LHCN-M2 (cell line): ENCODE data around the gene CHRNA1. TPM values are rescaled to one million over a fixed set of nuclear protein-coding genes. Genes with fewer than 3 reads are reported as not detected.

ENCODE experiments used
- DNase-seq: peaks from one replicate; pipeline ENCODE4 v3.0.0-alpha.2; 2012; ENCODE audit warnings: low read depth
- total RNA-seq: library from RNA; depleted of rRNA; stranded (reverse); fragments of >200 nt; gene quantifications from 2 replicates; pipeline ENCODE4 v1.2.3, GENCODE V29; 2014

The CHRNA1 gene
- total RNA-seq, 1 experiment from 2014 or later = 762 TPM

- DNase-seq = no peak
These were observed 20.0 kb upstream of the CHRNA1 start for GRCh38 chr2:174784316-174784715.

- DNase-seq = no peak
These were observed 17.7 kb upstream of the CHRNA1 start for GRCh38 chr2:174781996-174782395.

DNA sequence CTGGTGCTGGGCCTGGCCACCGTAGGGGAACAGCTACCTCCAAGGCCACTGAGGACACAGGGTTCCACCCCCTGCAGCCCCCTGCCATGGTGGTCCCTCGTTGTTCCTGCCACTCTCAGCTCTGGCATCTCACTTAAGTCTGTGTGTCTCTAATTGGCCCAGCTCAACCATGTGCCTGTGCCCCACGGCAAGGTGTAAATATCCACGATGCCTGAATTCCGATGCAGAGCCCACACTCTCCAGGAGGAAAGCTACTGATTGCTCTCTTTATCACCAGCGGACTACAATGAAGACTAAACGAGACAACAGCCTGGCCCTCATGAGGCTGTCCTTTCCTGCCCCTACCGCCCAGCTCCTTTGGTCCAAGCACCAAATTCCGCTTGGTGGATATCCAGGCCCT, 17.0 kb upstream of the CHRNA1 start:
- DNase-seq = no peak

DNA sequence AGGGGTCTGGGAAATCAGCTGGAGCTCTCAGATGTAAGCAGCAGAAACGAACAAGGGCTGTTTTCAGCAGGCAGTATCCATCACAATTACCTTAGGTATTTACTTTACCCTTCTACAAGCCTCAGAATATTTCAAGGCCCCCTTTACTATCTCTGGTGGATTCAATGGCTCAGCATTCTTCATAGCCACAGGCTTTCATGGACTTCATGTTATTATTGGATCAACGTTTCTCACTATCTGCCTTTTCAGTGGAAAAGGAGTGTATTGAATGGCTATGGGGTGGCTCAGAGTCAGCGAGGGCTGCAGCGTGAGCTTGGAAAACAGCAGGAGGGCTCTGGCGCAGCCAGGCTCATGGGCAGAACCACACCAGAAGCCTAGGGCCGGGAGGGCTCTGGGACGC, 16.6 kb upstream of the CHRNA1 start:
- DNase-seq = no peak

- DNase-seq = no peak
These were observed 16.0 kb upstream of the CHRNA1 start for GRCh38 chr2:174780191-174780840.

- peak; percentile 41 for DNase-seq
These were observed 15.2 kb upstream of the CHRNA1 start for GRCh38 chr2:174779361-174779928.

DNA sequence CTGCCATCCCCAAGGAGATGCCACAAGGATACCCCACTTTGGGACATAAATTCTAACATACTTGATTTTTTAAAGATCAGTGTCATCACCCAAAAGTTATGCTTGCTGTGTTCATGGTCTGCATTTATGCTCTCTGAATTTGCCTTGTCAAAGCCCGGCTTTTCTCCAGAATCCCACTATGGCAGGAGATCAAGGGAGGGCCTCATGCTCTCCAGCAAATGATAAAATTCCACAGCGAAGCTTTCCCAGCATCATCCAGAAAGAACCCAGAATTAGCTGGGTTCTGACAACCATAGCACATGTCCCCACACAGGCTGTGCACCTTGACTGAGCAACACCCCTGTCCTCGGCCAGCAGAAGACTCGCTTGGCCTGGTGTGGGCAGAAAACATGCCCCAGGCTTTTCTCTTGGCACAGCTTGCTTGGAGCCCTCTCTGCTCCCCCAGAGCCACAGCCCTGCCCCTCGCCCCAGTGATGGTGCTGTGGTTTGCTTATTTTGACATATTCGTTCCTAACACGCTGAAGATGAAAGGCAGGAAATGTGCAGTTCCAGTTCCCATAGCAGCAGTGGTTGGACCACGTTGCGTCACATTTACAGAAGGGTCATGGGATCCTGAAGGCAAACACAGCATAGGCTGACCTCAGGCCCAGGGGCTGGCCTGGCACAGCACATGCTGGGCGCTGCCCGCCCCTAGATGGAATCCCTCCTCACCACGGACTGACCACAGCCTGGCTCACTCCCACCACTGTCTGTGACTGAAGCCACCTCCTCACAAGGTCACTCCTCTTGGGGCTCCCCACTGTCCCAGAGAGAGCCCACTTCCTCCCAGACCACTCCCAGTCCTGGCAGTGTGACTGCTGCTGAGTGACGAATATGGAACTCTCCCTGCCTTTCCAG, 14.1 kb upstream of the CHRNA1 start:
- peak; percentile 96 for DNase-seq

- no peak for DNase-seq
These were observed 13.2 kb upstream of the CHRNA1 start for GRCh38 chr2:174777347-174778084.

DNA sequence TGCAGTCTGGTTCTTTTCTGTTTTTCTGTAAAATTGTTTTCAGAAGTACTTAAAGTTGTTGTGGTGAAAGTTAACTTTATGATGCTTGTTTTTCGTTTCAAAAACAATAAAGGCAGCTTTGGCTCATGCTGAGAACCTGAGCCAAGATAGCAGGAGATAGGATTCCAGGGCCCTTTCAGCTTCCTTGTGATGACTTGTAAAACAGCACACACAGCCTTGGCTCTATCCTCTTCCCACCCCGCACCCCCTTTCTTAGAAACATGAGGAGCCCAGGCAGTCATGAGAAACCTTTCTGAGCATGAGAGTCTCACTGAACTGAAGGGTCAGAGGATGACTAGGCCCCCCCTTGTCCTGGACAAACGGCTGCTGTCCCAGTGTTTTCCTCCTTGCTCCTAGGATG, 12.4 kb upstream of the CHRNA1 start:
- DNase-seq = no peak

- DNase-seq = no peak
These were observed 12.0 kb upstream of the CHRNA1 start for GRCh38 chr2:174776223-174776622.

GRCh38 chr2:174775571-174775980, 11.3 kb upstream of the CHRNA1 start:
- DNase-seq = no peak

- DNase-seq = no peak
These were observed 10.6 kb upstream of the CHRNA1 start for GRCh38 chr2:174774886-174775285.

DNA sequence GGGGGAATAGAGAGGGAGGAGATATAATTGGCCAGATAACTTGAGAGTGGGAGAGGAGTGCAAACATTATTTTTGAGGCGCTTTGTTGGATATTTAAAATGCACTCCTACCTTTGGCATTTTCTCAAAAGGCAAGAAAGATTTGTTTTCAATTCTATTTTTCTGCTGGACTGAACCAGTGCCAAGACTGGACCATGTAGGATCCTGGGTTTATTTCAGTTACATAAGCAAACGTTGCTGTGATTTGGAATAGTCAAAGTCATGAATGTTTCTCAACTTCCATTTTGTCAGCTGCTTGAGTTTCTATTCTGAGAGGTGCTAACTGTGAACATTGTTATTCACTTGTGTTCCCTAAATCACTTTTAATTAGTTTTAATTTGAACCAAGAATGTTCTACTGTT, 8.9 kb upstream of the CHRNA1 start:
- no peak for DNase-seq

- no peak for DNase-seq
These were observed 8.2 kb upstream of the CHRNA1 start for GRCh38 chr2:174772472-174772801.

- DNase-seq = peak; percentile 82
These were observed 7.6 kb upstream of the CHRNA1 start for GRCh38 chr2:174771631-174772471.

GRCh38 chr2:174771136-174771535, 6.9 kb upstream of the CHRNA1 start:
- no peak for DNase-seq

DNA sequence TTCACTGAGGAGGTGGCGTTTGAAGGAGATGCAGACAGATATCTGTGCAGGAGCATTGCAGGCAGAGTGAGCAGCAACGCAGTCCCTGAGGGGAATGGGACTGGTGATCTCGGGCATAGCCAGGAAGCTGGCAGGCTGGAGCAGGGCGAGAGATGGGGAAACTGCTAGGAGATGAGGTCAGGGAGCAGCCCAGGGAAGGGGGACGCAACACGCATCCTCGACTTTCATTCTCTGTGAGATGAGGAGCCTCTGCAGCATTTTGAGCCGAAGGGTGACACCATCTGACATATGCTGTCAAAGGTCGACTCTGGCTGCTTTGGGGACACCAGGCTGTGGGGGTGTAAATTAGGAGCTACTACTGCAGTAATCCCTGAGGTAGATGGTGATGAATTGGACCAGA, 4.3 kb upstream of the CHRNA1 start:
- DNase-seq = no peak

DNA sequence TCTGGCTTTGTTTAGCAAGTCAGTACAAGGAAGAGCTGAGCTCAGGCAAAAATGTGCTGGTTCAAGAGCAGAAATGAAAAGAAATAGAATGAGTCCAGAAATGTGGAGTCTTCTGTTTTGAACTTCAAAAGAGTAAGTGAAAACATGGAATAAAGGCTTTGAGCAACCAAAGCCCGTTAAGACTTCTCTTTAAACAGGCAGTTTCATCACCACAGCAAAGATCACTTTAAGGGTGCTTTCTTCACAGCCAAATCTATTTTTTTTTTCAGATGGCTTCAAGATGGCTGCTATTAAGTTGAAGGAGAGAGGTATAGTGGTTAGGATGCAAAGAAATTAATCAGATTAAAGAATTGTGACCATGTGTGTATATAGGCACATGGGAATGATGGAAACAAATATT, 2.0 kb upstream of the CHRNA1 start:
- DNase-seq = no peak

DNA sequence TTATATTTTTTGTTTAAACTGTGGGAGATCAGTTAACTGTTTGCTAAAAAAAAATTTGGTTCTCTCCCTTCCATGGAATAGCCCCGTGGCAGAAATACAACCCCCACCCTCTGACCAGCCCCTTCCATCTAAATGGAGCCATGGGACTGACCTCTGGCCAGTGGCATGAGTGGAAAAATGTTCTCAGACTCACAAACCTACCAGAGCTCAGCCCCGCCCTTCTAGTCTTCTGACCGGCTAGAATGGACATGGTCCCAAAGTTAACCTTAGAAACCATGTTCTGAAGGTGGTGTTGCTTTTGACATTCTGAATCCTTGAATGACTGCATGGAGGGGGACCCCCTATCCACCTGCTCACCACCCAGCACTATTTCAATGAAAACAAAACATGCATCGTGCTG, 1.3 kb upstream of the CHRNA1 start:
- peak; percentile 84 for DNase-seq

- peak; percentile 60 for DNase-seq
These were observed 492 bp downstream of the CHRNA1 start for GRCh38 chr2:174763780-174764179.

DNA sequence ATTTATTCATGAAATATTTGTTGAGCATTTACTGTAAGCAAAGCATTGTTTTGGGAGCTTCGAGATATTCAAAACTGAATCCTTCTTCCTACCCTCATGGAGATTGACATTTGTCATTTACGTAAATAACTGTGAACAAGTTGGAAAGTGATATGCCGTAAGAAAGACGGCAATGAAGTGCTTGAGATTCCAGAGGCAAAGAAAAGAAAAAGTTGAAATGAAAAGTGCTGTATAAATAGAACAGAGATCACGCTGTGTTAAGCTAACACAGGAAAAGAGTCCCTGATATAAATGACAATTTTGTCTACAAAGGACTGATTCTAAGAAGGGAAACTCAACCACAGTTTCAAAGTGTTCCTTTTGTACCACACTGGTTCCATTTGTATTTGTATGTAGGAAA, 1.8 kb downstream of the CHRNA1 start:
- DNase-seq = no peak
